IgD-negative memory B cell (primary cell): ENCODE data around the gene CD320. TPM values are rescaled to one million over a fixed set of nuclear protein-coding genes. Genes with fewer than 3 reads are reported as not detected.

Experiments
- H3K27ac Mint-ChIP-seq, 3 donors: one replicate each; pipeline ENCODE4 v1.8.0; 2020 to 2022; ENCODE audit warnings: mild to moderate bottlenecking in 3 of 3, mixed read lengths in 3 of 3, moderate library complexity in 1 of 3
- H3K27me3 Mint-ChIP-seq: one replicate; pipeline ENCODE4 v1.8.0; 2021; ENCODE audit warnings: mixed read lengths
- H3K36me3 Mint-ChIP-seq: one replicate; pipeline ENCODE4 v1.8.0; 2020; ENCODE audit warnings: mild to moderate bottlenecking, mixed read lengths
- H3K4me1 Mint-ChIP-seq, 3 donors: one replicate each; pipeline ENCODE4 v1.8.0; 2020 to 2022; ENCODE audit warnings: mixed read lengths in 3 of 3, mild to moderate bottlenecking in 1 of 3
- H3K4me3 Mint-ChIP-seq, 4 donors: one replicate each; pipeline ENCODE4 v1.8.0; 2020 to 2022; ENCODE audit warnings: mild to moderate bottlenecking in 4 of 4, mixed read lengths in 4 of 4, moderate library complexity in 3 of 4
- H3K9me3 Mint-ChIP-seq, 3 donors: one replicate each; pipeline ENCODE4 v1.8.0; 2020 to 2021; ENCODE audit warnings: mixed read lengths in 3 of 3, mild to moderate bottlenecking in 1 of 3
- polyA plus RNA-seq: library from polyadenylated mRNA; unstranded; fragments of 300-500 nt; fragmentation: Illumina TruSeq; gene quantifications from one replicate; pipeline ENCODE4 v1.2.3, GENCODE V29; 2021

Gene CD320
- polyA plus RNA-seq, 1 donor from 2014 or later = 34.4 TPM

- no peaks in the 10 kb centered on the region for H3K9me3 Mint-ChIP-seq
- H3K4me3 Mint-ChIP-seq = no peak overlapping the region
- H3K27ac Mint-ChIP-seq = no peak overlapping the region
- H3K27me3 Mint-ChIP-seq = no peaks in the 10 kb centered on the region
- H3K36me3 Mint-ChIP-seq = no peaks in the 10 kb centered on the region
- peaks cover 0 to 3% (median 3%) of the 10 kb centered on the region in 3 donors for H3K4me1 Mint-ChIP-seq
These were observed 51.1 kb downstream of the CD320 start for GRCh38 chr19:8257052-8257443.

- Mint-ChIP-seq H3K27ac (no peak overlapping the region), H3K27me3 (no peaks in the 10 kb centered on the region), H3K36me3 (no peaks in the 10 kb centered on the region), H3K4me1 (peaks cover 0 to 3% (median 3%) of the 10 kb centered on the region in 3 donors), H3K4me3 (no peak overlapping the region), H3K9me3 (no peaks in the 10 kb centered on the region)
These were observed 51.7 kb downstream of the CD320 start for GRCh38 chr19:8256276-8257051.

GRCh38 chr19:8255426-8256125, 52.6 kb downstream of the CD320 start:
- H3K4me3 Mint-ChIP-seq = no peak overlapping the region
- H3K36me3 Mint-ChIP-seq = no peaks in the 10 kb centered on the region
- no peak overlapping the region for H3K27ac Mint-ChIP-seq

GRCh38 chr19:8254286-8255001, 53.7 kb downstream of the CD320 start:
- H3K27me3 Mint-ChIP-seq = no peaks in the 10 kb centered on the region
- H3K4me3 Mint-ChIP-seq = no peak overlapping the region
- peak overlapping the region in 1 of 3 donors; percentile 7 for H3K27ac Mint-ChIP-seq
- peaks cover 0 to 3% (median 3%) of the 10 kb centered on the region in 3 donors for H3K4me1 Mint-ChIP-seq
- no peaks in the 10 kb centered on the region for H3K36me3 Mint-ChIP-seq
- H3K9me3 Mint-ChIP-seq = no peaks in the 10 kb centered on the region

More at GRCh38 chr19:8255426-8256125, 52.6 kb downstream of the CD320 start:
- H3K27me3 Mint-ChIP-seq = no peaks in the 10 kb centered on the region
- H3K4me1 Mint-ChIP-seq = peaks cover 0 to 3% (median 3%) of the 10 kb centered on the region in 3 donors
- no peaks in the 10 kb centered on the region for H3K9me3 Mint-ChIP-seq

- Mint-ChIP-seq H3K27ac (no peak overlapping the region), H3K36me3 (peaks cover 2% of the 10 kb centered on the region), H3K27me3 (no peaks in the 10 kb centered on the region), H3K4me1 (peaks cover 1 to 3% (median 3%) of the 10 kb centered on the region in 3 donors), H3K4me3 (peak overlapping the region in 1 of 4 donors; percentile 17), H3K9me3 (no peaks in the 10 kb centered on the region)
These were observed 54.5 kb downstream of the CD320 start for GRCh38 chr19:8253678-8254077.

- H3K4me1 Mint-ChIP-seq = peaks cover 1 to 4% (median 3%) of the 10 kb centered on the region in 3 donors
- H3K27me3 Mint-ChIP-seq = no peaks in the 10 kb centered on the region
- H3K27ac Mint-ChIP-seq = peak overlapping the region in 1 of 3 donors; percentile 14
- peaks cover 2% of the 10 kb centered on the region for H3K36me3 Mint-ChIP-seq
- H3K4me3 Mint-ChIP-seq = peak overlapping the region in 1 of 4 donors; percentile 11
- peaks cover 0 to 3% (median 0%) of the 10 kb centered on the region in 3 donors for H3K9me3 Mint-ChIP-seq
These were observed 55.1 kb downstream of the CD320 start for GRCh38 chr19:8252922-8253589.

Other genes with a start within 250 kb of the CD320 start
- not detected for gene FBN3, start 158.8 kb downstream of the CD320 start, polyA plus RNA-seq
- gene CERS4, start 99.0 kb downstream of the CD320 start, polyA plus RNA-seq = 38.0 TPM
- 141 TPM for gene NDUFA7, start 13.0 kb upstream of the CD320 start, polyA plus RNA-seq
- gene RPS28, start 13.1 kb upstream of the CD320 start, polyA plus RNA-seq = 2,981 TPM
- gene KANK3, start 34.9 kb upstream of the CD320 start, polyA plus RNA-seq = not detected
- gene ANGPTL4, start 55.8 kb upstream of the CD320 start, polyA plus RNA-seq = not detected
- gene RAB11B, start 82.0 kb upstream of the CD320 start, polyA plus RNA-seq = 96.8 TPM
- 35.9 TPM for gene MARCHF2, start 104.9 kb upstream of the CD320 start, polyA plus RNA-seq
- gene HNRNPM, start 136.6 kb upstream of the CD320 start, polyA plus RNA-seq = 210 TPM
- gene PRAM1, start 194.3 kb upstream of the CD320 start, polyA plus RNA-seq = not detected
- gene ZNF414, start 205.8 kb upstream of the CD320 start, polyA plus RNA-seq = 22.2 TPM